PFSK-1 (cell line): ENCODE measurements around the gene CLEC16A.

Experiments used
- FOXP2 ChIP-seq: optimal IDR thresholded peaks from 2 replicates; pipeline ENCODE3; 2011; ENCODE audit warnings: borderline replicate concordance, control low read depth, inconsistent platforms; ENCODE audit not compliant: insufficient read depth; ENCODE audit errors: extremely low read length, extremely low read depth
- POLR2AphosphoS5 ChIP-seq: IDR thresholded peaks from 2 replicates; pipeline ENCODE4 v1.6.1; 2012; ENCODE audit warnings: low read depth, mild to moderate bottlenecking, control low read depth, low read length, moderate library complexity
- SIN3A ChIP-seq: IDR thresholded peaks from 2 replicates; pipeline ENCODE4 v1.6.1; 2012; ENCODE audit warnings: mild to moderate bottlenecking, low read length, moderate library complexity, borderline replicate concordance; ENCODE audit not compliant: insufficient read depth
- TAF1 ChIP-seq: IDR thresholded peaks from 2 replicates; pipeline ENCODE4 v1.6.1; 2012; ENCODE audit warnings: low read length, control low read depth, borderline replicate concordance; ENCODE audit not compliant: insufficient read depth
- TF ChIP-seq, protein P1 (sequence below), 2 experiments: IDR thresholded peaks; 2 replicates each; pipeline versions ENCODE4 v1.6.1 to v1.8.0; 2011 to 2012; ENCODE audit warnings: low read depth in 2 of 2, low read length in 2 of 2, control low read depth in 1 of 2, inconsistent platforms in 1 of 2, mild to moderate bottlenecking in 1 of 2, moderate library complexity in 1 of 2; ENCODE audit not compliant: insufficient read depth in 1 of 2

The CLEC16A gene

GRCh38 chr16:11151885-11152629 lies 207.7 kb downstream of the CLEC16A start:
- TF ChIP-seq POLR2AphosphoS5 (no peak), FOXP2 (no peak), SIN3A (no peak), TAF1 (no peak)
- TF ChIP-seq, protein P1, sequence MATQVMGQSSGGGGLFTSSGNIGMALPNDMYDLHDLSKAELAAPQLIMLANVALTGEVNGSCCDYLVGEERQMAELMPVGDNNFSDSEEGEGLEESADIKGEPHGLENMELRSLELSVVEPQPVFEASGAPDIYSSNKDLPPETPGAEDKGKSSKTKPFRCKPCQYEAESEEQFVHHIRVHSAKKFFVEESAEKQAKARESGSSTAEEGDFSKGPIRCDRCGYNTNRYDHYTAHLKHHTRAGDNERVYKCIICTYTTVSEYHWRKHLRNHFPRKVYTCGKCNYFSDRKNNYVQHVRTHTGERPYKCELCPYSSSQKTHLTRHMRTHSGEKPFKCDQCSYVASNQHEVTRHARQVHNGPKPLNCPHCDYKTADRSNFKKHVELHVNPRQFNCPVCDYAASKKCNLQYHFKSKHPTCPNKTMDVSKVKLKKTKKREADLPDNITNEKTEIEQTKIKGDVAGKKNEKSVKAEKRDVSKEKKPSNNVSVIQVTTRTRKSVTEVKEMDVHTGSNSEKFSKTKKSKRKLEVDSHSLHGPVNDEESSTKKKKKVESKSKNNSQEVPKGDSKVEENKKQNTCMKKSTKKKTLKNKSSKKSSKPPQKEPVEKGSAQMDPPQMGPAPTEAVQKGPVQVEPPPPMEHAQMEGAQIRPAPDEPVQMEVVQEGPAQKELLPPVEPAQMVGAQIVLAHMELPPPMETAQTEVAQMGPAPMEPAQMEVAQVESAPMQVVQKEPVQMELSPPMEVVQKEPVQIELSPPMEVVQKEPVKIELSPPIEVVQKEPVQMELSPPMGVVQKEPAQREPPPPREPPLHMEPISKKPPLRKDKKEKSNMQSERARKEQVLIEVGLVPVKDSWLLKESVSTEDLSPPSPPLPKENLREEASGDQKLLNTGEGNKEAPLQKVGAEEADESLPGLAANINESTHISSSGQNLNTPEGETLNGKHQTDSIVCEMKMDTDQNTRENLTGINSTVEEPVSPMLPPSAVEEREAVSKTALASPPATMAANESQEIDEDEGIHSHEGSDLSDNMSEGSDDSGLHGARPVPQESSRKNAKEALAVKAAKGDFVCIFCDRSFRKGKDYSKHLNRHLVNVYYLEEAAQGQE (IDR thresholded peaks at IDR 0.05; ENCODE audit: insufficient read depth in 1 of 2, low read depth in 2 of 2, low read length in 2 of 2) = no peak

DNA sequence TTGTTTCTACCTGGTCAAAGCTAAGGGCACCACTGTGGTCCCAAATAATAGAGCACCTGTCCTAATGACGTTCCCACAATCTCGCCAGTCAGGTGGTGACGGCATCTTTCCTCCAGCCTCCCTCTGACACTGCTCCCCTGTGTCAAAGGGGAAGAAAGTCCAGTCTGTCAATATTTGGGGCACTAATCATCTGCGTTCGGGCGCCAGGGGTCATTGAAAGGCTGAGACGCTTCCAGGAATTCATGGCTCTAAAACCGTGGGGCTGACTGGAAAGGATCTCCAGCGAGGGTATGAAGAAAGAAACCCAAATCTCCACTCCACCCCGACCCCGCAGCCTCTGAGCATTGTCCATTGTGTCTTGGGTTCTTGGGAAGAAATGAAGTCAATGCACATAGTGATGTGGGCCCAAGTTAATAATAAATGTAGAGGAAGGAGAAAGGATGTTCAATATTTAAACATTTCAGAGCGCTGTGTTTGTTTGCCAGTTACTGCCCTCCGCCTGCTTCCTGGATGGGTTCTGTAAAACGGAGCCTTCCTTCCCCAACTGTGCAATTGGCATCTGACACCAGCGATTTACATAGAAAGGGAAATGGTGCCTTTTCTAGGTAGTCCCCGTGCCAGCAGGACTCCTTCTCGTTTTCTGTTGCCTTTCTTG lies 208.4 kb downstream of the CLEC16A start:
- TF ChIP-seq FOXP2 (no peak), SIN3A (no peak), TAF1 (no peak), POLR2AphosphoS5 (no peak)
- TF ChIP-seq, protein P1 (IDR thresholded peaks at IDR 0.05; ENCODE audit: insufficient read depth in 1 of 2, low read depth in 2 of 2, low read length in 2 of 2) = no peak

DNA sequence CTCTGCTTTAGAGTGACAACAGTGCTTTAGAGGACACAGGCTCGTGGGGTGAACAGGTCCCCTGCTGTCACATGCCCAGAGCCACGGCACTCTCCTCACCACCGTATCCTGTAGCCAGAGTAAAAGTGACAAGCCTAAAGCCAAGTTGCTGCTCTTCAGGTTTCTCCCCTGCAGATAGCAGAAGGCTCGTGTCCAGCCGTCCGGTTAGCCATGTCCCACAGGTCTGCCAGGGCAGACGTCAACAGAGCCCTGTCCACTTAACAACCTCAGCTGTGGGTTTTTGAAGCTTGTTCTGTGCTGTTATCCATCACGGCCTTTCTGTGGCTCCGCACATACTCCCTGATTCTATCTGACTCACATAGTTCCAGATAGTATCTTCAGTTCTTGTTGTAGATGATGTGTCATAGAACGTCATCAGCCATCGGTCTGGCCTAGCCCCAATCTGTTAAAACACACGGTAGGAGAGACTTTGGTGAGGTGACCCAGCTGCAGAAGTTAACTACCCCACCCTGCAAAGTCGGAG lies 211.0 kb downstream of the CLEC16A start:
- no peak for TF ChIP-seq FOXP2
- no peak for TF ChIP-seq TAF1
- TF ChIP-seq POLR2AphosphoS5 = no peak
- TF ChIP-seq, protein P1 (IDR thresholded peaks at IDR 0.05; ENCODE audit: insufficient read depth in 1 of 2, low read depth in 2 of 2, low read length in 2 of 2) = 0 out of 4 replicates have a peak, but pooled peaks of 1 of the 2 experiments have one; percentile 41
- TF ChIP-seq SIN3A = no peak

DNA sequence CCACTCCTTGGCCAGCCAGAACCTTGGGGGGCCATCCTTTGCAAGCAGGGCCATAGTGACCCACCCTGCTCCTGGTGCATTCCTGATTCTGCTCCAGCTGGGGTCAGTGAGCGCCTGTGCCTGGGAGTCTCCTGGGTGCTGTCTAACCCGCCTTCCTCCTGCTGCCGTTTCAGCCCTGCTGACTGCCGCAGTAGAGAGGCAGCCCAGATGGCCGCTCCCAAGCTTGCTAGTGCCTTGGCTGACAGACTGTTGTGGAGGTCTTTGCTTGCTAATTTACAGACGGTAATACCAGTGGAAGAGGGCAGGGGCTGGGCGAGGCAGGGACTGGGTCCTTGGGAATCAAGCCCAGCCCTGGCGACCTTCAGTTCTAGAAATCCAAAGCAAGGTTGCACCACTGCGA lies 212.0 kb downstream of the CLEC16A start:
- TF ChIP-seq FOXP2 (no peak), POLR2AphosphoS5 (no peak)
- TF ChIP-seq, protein P1 (IDR thresholded peaks at IDR 0.05; ENCODE audit: insufficient read depth in 1 of 2, low read depth in 2 of 2, low read length in 2 of 2) = no peak
